HUES64 (cell line): ENCODE measurements around the gene APBA3.

Source experiments
- H3K27ac ChIP-seq: 2 replicates; pipeline ENCODE4 v1.7.0; 2013; ENCODE audit warnings: low read depth, low read length, inconsistent platforms
- H3K27me3 ChIP-seq: 2 replicates; pipeline ENCODE4 v1.6.1; 2013; ENCODE audit warnings: mild to moderate bottlenecking, low read length; ENCODE audit not compliant: insufficient read depth
- H3K36me3 ChIP-seq: 2 replicates; pipeline ENCODE4 v1.6.1; 2013; ENCODE audit warnings: mild to moderate bottlenecking, low read length; ENCODE audit not compliant: insufficient read depth
- H3K4me1 ChIP-seq: 2 replicates; pipeline ENCODE4 v1.6.1; 2013; ENCODE audit warnings: mild to moderate bottlenecking, low read length, moderate library complexity; ENCODE audit not compliant: insufficient read depth
- H3K4me3 ChIP-seq: 2 replicates; pipeline ENCODE4 v1.5.1; 2013; ENCODE audit warnings: mild to moderate bottlenecking, low read length, moderate library complexity
- H3K9ac ChIP-seq: 2 replicates; pipeline ENCODE4 v1.6.1; 2013; ENCODE audit warnings: mild to moderate bottlenecking, low read depth, low read length
- H3K9me3 ChIP-seq: 2 replicates; pipeline ENCODE4 v1.6.1; 2013; ENCODE audit warnings: low read depth, low read length; ENCODE audit not compliant: insufficient read depth
- WGBS: fragments of 150-250, 120-280 bp; methylation state at CpG from one replicate; pipeline ENCODE4 v1.1.7; 2013; ENCODE audit warnings: missing lambda C conversion rate; 5-methylcytosine and 5-hydroxymethylcytosine counted together

APBA3 gene

DNA sequence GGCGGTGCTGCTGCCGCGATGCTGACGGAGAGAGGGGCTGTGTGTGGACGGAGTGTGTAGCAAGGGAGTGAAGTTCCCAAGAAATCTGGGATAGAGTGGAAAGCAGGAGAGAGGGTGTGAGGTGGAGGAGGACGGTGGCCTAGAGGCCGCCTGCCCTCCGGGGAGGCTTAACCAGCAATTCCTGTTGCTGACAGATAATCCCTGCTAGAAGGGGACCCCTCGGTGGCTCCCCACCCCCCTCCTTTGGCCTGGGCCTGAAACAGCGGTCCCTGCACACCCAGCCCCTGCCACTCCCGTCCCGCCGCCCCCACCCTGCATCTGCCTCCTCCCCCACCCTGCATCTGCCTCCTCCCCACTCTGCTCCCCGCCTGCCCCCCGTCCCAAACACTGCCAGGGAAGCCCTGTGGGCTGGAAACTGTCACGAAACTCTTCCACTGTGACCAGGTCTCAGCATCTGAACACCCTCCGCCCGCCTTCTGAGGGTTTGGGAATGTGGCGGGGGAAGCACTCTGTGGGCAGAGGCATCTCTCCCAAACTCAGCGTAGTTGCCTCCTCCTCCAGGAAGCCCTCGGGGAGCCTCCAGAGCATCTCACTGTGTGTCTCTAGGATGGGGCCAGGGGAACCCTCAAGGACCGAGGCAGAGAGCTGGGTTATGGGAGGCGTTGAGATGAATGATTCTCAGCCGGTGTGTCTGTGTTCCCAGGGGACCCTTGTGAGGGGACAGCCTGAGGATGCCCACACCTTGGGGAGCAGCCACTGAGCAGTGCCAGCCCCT is 41.8 kb upstream of the APBA3 start:
- Histone ChIP-seq H3K27ac (no peak overlapping the region), H3K4me1 (no peaks in the 10 kb centered on the region), H3K27me3 (peaks cover 29% of the 10 kb centered on the region), H3K36me3 (no peaks in the 10 kb centered on the region), H3K9me3 (no peaks in the 10 kb centered on the region), H3K4me3 (no peak overlapping the region), H3K9ac (no peak overlapping the region)
- WGBS: 89% methylated on average over 22 of the region's 24 CpGs

DNA sequence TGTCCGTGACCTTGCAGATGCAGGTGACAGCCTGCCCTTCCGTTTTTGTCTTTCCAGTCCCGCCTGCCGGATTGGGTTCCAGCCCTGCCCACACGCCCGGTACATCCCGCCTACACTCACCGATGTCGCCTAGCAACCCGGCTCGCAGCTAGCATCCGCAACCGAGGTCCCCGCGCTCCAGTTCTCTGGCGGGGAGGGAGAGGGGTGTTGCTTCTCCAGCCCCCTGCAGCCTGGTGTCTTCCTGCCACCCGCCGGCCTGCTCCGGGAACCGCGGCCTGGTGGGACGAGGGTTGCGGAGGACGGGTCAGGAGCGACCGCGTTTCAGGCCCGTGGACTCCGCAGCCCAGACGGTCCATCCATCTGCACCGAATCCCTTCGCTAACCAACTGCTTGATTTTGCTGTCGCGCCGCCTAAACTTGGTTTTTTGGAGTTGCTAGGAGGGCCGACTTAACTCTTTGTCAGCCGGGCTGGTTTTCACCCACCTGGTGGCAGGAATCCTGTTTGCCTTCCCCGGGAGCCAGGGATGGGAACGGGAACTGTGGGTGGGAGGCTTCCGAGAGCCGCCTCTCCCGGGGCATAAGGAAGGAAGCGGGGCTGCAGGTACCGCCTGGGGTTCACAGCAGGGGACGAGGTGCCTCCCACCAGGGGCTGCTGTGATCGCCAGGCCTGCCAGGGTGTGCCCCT is 40.1 kb upstream of the APBA3 start:
- H3K36me3 ChIP-seq: no peaks in the 10 kb centered on the region
- peak overlapping the region; percentile 48 for H3K4me3 ChIP-seq

GRCh38 chr19:3800996-3801395 is 39.5 kb upstream of the APBA3 start:
- Histone ChIP-seq H3K9me3 (peaks cover 5% of the 10 kb centered on the region), H3K4me1 (no peaks in the 10 kb centered on the region), H3K4me3 (peak overlapping the region; percentile 48), H3K27me3 (peaks cover 29% of the 10 kb centered on the region), H3K27ac (no peak overlapping the region), H3K36me3 (no peaks in the 10 kb centered on the region), H3K9ac (no peak overlapping the region)
- WGBS: 53% methylated on average over 21 of the region's 21 CpGs

More for the DNA sequence above, 40.1 kb upstream of the APBA3 start:
- Histone ChIP-seq H3K9ac (no peak overlapping the region), H3K27me3 (peaks cover 29% of the 10 kb centered on the region), H3K9me3 (peaks cover 4% of the 10 kb centered on the region), H3K27ac (no peak overlapping the region; the same call in 1 of the 2 replicates), H3K4me1 (no peaks in the 10 kb centered on the region)
- WGBS: 4% methylated on average over 46 of the region's 46 CpGs

GRCh38 chr19:3798137-3798536 is 36.6 kb upstream of the APBA3 start:
- no peak overlapping the region for H3K4me3 ChIP-seq
- WGBS: 86% methylated on average over 6 of the region's 6 CpGs
- H3K27me3 ChIP-seq: peaks cover 29% of the 10 kb centered on the region
- H3K4me1 ChIP-seq: no peaks in the 10 kb centered on the region
- H3K36me3 ChIP-seq: no peaks in the 10 kb centered on the region
- H3K9ac ChIP-seq: no peak overlapping the region
- no peak overlapping the region for H3K27ac ChIP-seq
- peaks cover 5% of the 10 kb centered on the region for H3K9me3 ChIP-seq

- 94% methylated on average over 2 of the region's 2 CpGs for WGBS
- H3K27ac ChIP-seq: no peak overlapping the region
Measured at GRCh38 chr19:3796358-3796757, 34.9 kb upstream of the APBA3 start.

DNA sequence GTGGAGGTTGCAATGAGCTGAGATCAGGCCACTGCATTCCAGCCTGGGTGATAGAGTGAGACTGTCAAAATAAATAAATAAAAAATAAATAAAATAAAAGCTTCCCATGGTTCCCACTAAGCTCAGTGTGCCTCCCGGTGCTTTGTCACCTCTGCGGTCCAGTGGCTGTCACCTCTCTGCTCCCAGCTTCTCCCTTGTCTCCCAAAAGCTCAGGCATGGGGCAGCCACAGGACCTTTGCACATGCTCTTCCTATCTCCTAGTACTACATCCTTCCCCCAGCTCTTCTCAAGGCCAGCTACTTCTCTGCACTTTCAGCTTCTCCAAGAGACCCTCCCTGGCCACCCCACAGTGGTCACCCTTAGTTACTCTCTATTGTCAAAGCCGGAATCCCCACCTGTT is 32.3 kb upstream of the APBA3 start:
- H3K4me3 ChIP-seq: no peak overlapping the region
- no peaks in the 10 kb centered on the region for H3K36me3 ChIP-seq
- peaks cover 5% of the 10 kb centered on the region for H3K9me3 ChIP-seq
- no peak overlapping the region for H3K9ac ChIP-seq
- WGBS: 92% methylated on average over 3 of the region's 3 CpGs
- H3K4me1 ChIP-seq: no peaks in the 10 kb centered on the region
- no peak overlapping the region for H3K27ac ChIP-seq
- no peaks in the 10 kb centered on the region for H3K27me3 ChIP-seq

More at GRCh38 chr19:3796358-3796757, 34.9 kb upstream of the APBA3 start:
- H3K36me3 ChIP-seq: no peaks in the 10 kb centered on the region
- H3K4me1 ChIP-seq: no peaks in the 10 kb centered on the region
- no peak overlapping the region for H3K4me3 ChIP-seq
- no peak overlapping the region for H3K9ac ChIP-seq
- H3K27me3 ChIP-seq: peaks cover 18% of the 10 kb centered on the region
- peaks cover 5% of the 10 kb centered on the region for H3K9me3 ChIP-seq

- H3K36me3 ChIP-seq: no peaks in the 10 kb centered on the region
- H3K27ac ChIP-seq: no peak overlapping the region
- H3K27me3 ChIP-seq: no peaks in the 10 kb centered on the region
- peaks cover 5% of the 10 kb centered on the region for H3K9me3 ChIP-seq
- 89% methylated on average over 2 of the region's 3 CpGs for WGBS
- H3K4me1 ChIP-seq: no peaks in the 10 kb centered on the region
- no peak overlapping the region for H3K4me3 ChIP-seq
- no peak overlapping the region for H3K9ac ChIP-seq
Measured at GRCh38 chr19:3792114-3792513, 30.6 kb upstream of the APBA3 start.

- Histone ChIP-seq H3K36me3 (no peaks in the 10 kb centered on the region), H3K9me3 (no peaks in the 10 kb centered on the region), H3K9ac (no peak overlapping the region), H3K4me3 (no peak overlapping the region), H3K27me3 (peaks cover 7% of the 10 kb centered on the region), H3K4me1 (no peaks in the 10 kb centered on the region), H3K27ac (no peak overlapping the region)
- WGBS: 87% methylated on average over 7 of the region's 7 CpGs
Measured at GRCh38 chr19:3790941-3791340, 29.4 kb upstream of the APBA3 start.

GRCh38 chr19:3790209-3790734 is 28.8 kb upstream of the APBA3 start:
- Histone ChIP-seq H3K9ac (no peak overlapping the region), H3K27me3 (peaks cover 13% of the 10 kb centered on the region), H3K4me1 (no peaks in the 10 kb centered on the region), H3K36me3 (no peaks in the 10 kb centered on the region), H3K4me3 (no peak overlapping the region), H3K27ac (no peak overlapping the region), H3K9me3 (no peaks in the 10 kb centered on the region)
- 77% methylated on average over 6 of the region's 6 CpGs for WGBS

- no peaks in the 10 kb centered on the region for H3K4me1 ChIP-seq
- no peak overlapping the region for H3K4me3 ChIP-seq
- no peaks in the 10 kb centered on the region for H3K9me3 ChIP-seq
- H3K36me3 ChIP-seq: no peaks in the 10 kb centered on the region
- H3K27me3 ChIP-seq: peaks cover 24% of the 10 kb centered on the region
- H3K27ac ChIP-seq: no peak overlapping the region
- 73% methylated on average over 16 of the region's 16 CpGs for WGBS
- no peak overlapping the region for H3K9ac ChIP-seq
Measured at GRCh38 chr19:3788996-3789778, 27.7 kb upstream of the APBA3 start.
